ENCODE results near the gene ARMH4. TPM values are rescaled to one million over a fixed set of nuclear protein-coding genes. Genes with fewer than 3 reads are reported as not detected.

Gene ARMH4
- total RNA-seq, 1 experiment from 2014 or later: 42.6 TPM

DNA sequence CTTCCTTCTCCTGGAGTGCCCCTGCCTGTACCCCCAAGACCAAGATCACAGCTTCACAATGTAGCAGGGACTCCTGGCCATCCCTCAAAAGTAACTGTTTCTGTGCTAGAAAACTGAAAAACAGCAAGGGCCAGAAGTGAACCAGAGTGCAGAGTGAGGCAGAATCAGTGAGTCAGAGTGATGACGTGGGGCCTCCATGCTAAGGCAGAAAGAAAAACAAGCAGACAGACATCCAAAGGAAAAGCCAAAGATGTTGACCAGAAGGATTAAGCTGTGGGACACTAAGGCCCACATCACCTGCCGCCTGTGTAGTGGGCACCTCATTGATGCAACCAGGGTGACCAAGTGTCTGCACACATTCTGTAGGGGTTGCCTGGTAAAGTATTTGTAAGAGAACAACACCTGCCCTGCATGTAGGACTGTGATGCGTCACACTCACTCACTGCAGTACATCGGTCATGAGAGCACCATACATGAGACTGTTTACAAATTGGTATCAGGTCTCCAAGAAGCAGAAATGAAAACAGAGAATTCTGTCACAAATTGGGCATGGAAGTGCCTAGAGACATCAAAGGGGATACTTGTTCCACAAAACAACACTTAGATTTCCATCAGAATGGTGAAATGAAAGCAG is 51.2 kb downstream of the ARMH4 start:
- Histone ChIP-seq H3K4ac (ENCODE audit: low read depth, low read length) (peak overlapping the region; percentile 42; the same call in 1 of the 2 replicates), H4K5ac (ENCODE audit: insufficient read length, low read depth, low read length) (no peak overlapping the region), H3K56ac (ENCODE audit: insufficient read length, low read depth, low read length) (no peak overlapping the region), H4K20me1 (ENCODE audit: control insufficient read depth, insufficient read depth, insufficient read length) (no peaks in the 10 kb centered on the region), H3K79me1 (ENCODE audit: insufficient read depth, low read depth, low read length, poor library complexity, severe bottlenecking) (no peaks in the 10 kb centered on the region), H2BK12ac (ENCODE audit: insufficient read length, low read depth, low read length) (no peak overlapping the region), H3K27me3 (ENCODE audit: insufficient read depth, low read length) (no peaks in the 10 kb centered on the region), H3K4me1 (ENCODE audit: insufficient read depth, low read length) (no peaks in the 10 kb centered on the region; the same call in 1 of the 2 replicates), H3K9me3 (ENCODE audit: control insufficient read depth, low read depth, low read length) (no peaks in the 10 kb centered on the region), H2AK5ac (ENCODE audit: insufficient read length, low read length) (no peak overlapping the region), H3K14ac (ENCODE audit: insufficient read depth, low read length) (no peak overlapping the region), H4K91ac (ENCODE audit: insufficient read length, low read depth, low read length) (no peak overlapping the region), H3K23ac (ENCODE audit: insufficient read length, low read depth, low read length) (no peak overlapping the region), H2BK20ac (ENCODE audit: low read depth, low read length, poor library complexity, severe bottlenecking) (no peak overlapping the region), H2BK120ac (ENCODE audit: low read depth, low read length, poor library complexity, severe bottlenecking) (no peak overlapping the region), H3T11ph (ENCODE audit: low read length) (no peak overlapping the region), H2BK15ac (ENCODE audit: low read depth, low read length) (no peak overlapping the region), H4K8ac (replicated peaks; ENCODE audit: insufficient read length, low read depth, low read length) (no peak overlapping the region), H3K18ac (ENCODE audit: insufficient read length, low read depth, low read length) (no peak overlapping the region), H3K9ac (ENCODE audit: extremely low read depth, insufficient read length, low read length) (no peak overlapping the region), H2AFZ (ENCODE audit: low read length) (no peak overlapping the region), H3K4me2 (ENCODE audit: insufficient read depth, insufficient read length, low read length) (no peak overlapping the region), H2BK5ac (ENCODE audit: insufficient read length, low read length) (no peak overlapping the region), H3K79me2 (ENCODE audit: insufficient read depth, low read length) (no peaks in the 10 kb centered on the region), H3K23me2 (ENCODE audit: insufficient read length, low read depth, low read length, poor library complexity, severe bottlenecking) (no peaks in the 10 kb centered on the region), H3K27ac (ENCODE audit: insufficient read length, low read depth, low read length) (no peak overlapping the region)
- TF ChIP-seq, protein P1, sequence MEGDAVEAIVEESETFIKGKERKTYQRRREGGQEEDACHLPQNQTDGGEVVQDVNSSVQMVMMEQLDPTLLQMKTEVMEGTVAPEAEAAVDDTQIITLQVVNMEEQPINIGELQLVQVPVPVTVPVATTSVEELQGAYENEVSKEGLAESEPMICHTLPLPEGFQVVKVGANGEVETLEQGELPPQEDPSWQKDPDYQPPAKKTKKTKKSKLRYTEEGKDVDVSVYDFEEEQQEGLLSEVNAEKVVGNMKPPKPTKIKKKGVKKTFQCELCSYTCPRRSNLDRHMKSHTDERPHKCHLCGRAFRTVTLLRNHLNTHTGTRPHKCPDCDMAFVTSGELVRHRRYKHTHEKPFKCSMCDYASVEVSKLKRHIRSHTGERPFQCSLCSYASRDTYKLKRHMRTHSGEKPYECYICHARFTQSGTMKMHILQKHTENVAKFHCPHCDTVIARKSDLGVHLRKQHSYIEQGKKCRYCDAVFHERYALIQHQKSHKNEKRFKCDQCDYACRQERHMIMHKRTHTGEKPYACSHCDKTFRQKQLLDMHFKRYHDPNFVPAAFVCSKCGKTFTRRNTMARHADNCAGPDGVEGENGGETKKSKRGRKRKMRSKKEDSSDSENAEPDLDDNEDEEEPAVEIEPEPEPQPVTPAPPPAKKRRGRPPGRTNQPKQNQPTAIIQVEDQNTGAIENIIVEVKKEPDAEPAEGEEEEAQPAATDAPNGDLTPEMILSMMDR (conservative IDR thresholded peaks at IDR 0.05): no peak
- Mint-ChIP-seq H3K4me1 (peaks cover 8% of the 10 kb centered on the region in 2 experiments; a peak in 2 of 4 replicates), H3K36me3 (ENCODE audit: insufficient read depth in 1 of 3, low read depth in 3 of 3) (peaks cover 0 to 4% (median 0%) of the 10 kb centered on the region in 3 experiments; a peak in 2 of 7 replicates), H3K27ac (no peak overlapping the region), H3K9me3 (no peaks in the 10 kb centered on the region), H3K4me3 (no peak overlapping the region), H3K27me3 (ENCODE audit: low read depth) (no peaks in the 10 kb centered on the region)
- no peak for DNase-seq
- WGBS (ENCODE audit: extremely low coverage, insufficient read length, low lambda C conversion rate): no CpG with 5 or more reads among the region's 4 CpGs

Data from H9 (cell line).